ACC112 (cell line): ENCODE measurements around the gene BIK.

Source experiments
- H2AFZ ChIP-seq: fragments of 200-600 bp; sonication (generic); one replicate; pipeline ENCODE4 v1.6.0; 2017; ENCODE audit warnings: antibody characterized with exemption, low read length; ENCODE audit not compliant: unreplicated experiment
- H3K27ac ChIP-seq: fragments of 200-600 bp; sonication (generic); 2 replicates; pipeline ENCODE4 v1.5.1; 2014; ENCODE audit warnings: low read depth, mild to moderate bottlenecking, antibody characterized with exemption, low read length, moderate library complexity
- H3K27me3 ChIP-seq: fragments of 200-600 bp; sonication (generic); 2 replicates; pipeline ENCODE4 v1.6.1; 2014; ENCODE audit warnings: mild to moderate bottlenecking, antibody characterized with exemption, low read length, moderate library complexity, mixed read lengths; ENCODE audit not compliant: insufficient read depth
- H3K36me3 ChIP-seq: fragments of 200-600 bp; sonication (generic); 2 replicates; pipeline ENCODE4 v1.6.1; 2016; ENCODE audit warnings: mild to moderate bottlenecking, antibody characterized with exemption, low read length, moderate library complexity, mixed read lengths; ENCODE audit not compliant: insufficient read depth
- H3K4me1 ChIP-seq: fragments of 200-600 bp; sonication (generic); one replicate; pipeline ENCODE4 v1.6.1; 2016; ENCODE audit warnings: low read length, mixed read lengths; ENCODE audit not compliant: insufficient read depth, unreplicated experiment, control insufficient read depth
- H3K4me3 ChIP-seq: fragments of 200-600 bp; sonication (generic); 2 replicates; pipeline ENCODE4 v1.5.1; 2014; ENCODE audit warnings: mild to moderate bottlenecking, low read depth, low read length
- H3K79me2 ChIP-seq: fragments of 200-600 bp; sonication (generic); one replicate; pipeline ENCODE4 v1.6.0; 2016; ENCODE audit warnings: low read length; ENCODE audit not compliant: control insufficient read depth, unreplicated experiment, insufficient read depth

Gene BIK

GRCh38 chr22:43162412-43163150, 52.0 kb downstream of the BIK start:
- no peak overlapping the region for H2AFZ ChIP-seq
- no peaks in the 10 kb centered on the region for H3K36me3 ChIP-seq
- no peak overlapping the region for H3K27ac ChIP-seq
- H3K27me3 ChIP-seq = no peaks in the 10 kb centered on the region
- peaks cover 14% of the 10 kb centered on the region for H3K79me2 ChIP-seq
- H3K4me1 ChIP-seq = no peaks in the 10 kb centered on the region
- H3K4me3 ChIP-seq = no peak overlapping the region

DNA sequence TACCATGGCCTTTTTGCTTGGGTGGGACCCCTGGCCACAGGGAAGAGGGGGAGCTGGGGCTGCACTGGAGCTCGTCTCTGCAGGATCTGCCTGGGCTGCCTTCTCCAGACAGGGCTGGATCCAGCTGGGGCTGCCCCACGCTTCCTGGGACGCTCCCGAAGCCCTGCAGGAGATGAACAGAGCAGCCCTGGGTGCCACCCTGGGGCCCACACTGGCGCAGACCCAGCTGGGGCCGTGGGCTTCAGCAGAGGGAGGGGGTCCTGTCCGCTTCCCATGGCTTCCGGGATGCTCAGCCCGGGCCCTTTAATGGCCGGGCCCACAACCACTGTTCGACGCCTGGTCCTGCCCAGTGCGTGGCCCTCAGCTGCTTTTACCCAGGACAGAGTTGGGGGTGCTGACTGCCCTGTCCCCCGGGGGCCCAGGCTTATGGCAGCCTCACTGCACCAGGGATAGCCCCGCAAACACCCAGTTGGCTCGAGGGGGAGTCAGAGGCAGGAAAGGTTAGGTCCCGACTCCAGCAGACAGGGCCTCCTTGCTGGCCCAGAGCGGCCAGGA, 52.8 kb downstream of the BIK start:
- Histone ChIP-seq H3K4me3 (no peak overlapping the region), H3K36me3 (no peaks in the 10 kb centered on the region), H2AFZ (no peak overlapping the region), H3K27me3 (no peaks in the 10 kb centered on the region), H3K27ac (no peak overlapping the region), H3K79me2 (peaks cover 7% of the 10 kb centered on the region), H3K4me1 (no peaks in the 10 kb centered on the region)

DNA sequence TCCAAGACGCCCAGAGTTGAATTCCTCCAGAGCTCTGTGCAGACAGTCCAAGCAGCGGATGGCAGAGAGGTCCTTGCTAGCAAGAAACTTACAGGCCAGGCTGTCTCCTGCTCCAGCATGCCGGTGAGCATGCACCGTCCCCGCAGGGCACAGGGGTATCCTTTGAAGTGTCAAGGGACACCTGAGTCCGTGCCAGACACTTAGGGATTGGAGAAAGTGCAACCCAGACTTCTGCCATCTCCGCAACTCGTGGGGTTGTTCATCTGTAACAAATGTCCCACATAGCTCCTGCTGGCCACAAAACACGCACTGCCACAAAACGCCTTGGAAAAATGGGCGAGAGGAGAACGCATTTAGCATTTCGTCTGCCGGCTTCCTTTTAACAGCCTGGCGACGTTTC, 54.1 kb downstream of the BIK start:
- H3K36me3 ChIP-seq = no peaks in the 10 kb centered on the region
- H2AFZ ChIP-seq = no peak overlapping the region
- no peaks in the 10 kb centered on the region for H3K27me3 ChIP-seq
- H3K4me1 ChIP-seq = no peaks in the 10 kb centered on the region
- H3K79me2 ChIP-seq = no peaks in the 10 kb centered on the region
- no peak overlapping the region for H3K4me3 ChIP-seq
- H3K27ac ChIP-seq = no peak overlapping the region

- Histone ChIP-seq H3K36me3 (no peaks in the 10 kb centered on the region), H3K27me3 (no peaks in the 10 kb centered on the region), H3K4me1 (no peaks in the 10 kb centered on the region), H3K27ac (no peak overlapping the region), H3K4me3 (no peak overlapping the region), H2AFZ (no peak overlapping the region), H3K79me2 (no peaks in the 10 kb centered on the region)
Observed at GRCh38 chr22:43166132-43166930, 55.8 kb downstream of the BIK start.

GRCh38 chr22:43167001-43167589, 56.5 kb downstream of the BIK start:
- Histone ChIP-seq H3K27me3 (no peaks in the 10 kb centered on the region), H3K36me3 (no peaks in the 10 kb centered on the region), H2AFZ (no peak overlapping the region), H3K27ac (no peak overlapping the region), H3K79me2 (no peaks in the 10 kb centered on the region), H3K4me3 (no peak overlapping the region), H3K4me1 (no peaks in the 10 kb centered on the region)

GRCh38 chr22:43168471-43169309, 58.1 kb downstream of the BIK start:
- no peak overlapping the region for H3K27ac ChIP-seq
- no peaks in the 10 kb centered on the region for H3K27me3 ChIP-seq
- no peaks in the 10 kb centered on the region for H3K79me2 ChIP-seq
- no peaks in the 10 kb centered on the region for H3K36me3 ChIP-seq
- H3K4me1 ChIP-seq = no peaks in the 10 kb centered on the region
- H3K4me3 ChIP-seq = no peak overlapping the region
- H2AFZ ChIP-seq = no peak overlapping the region

DNA sequence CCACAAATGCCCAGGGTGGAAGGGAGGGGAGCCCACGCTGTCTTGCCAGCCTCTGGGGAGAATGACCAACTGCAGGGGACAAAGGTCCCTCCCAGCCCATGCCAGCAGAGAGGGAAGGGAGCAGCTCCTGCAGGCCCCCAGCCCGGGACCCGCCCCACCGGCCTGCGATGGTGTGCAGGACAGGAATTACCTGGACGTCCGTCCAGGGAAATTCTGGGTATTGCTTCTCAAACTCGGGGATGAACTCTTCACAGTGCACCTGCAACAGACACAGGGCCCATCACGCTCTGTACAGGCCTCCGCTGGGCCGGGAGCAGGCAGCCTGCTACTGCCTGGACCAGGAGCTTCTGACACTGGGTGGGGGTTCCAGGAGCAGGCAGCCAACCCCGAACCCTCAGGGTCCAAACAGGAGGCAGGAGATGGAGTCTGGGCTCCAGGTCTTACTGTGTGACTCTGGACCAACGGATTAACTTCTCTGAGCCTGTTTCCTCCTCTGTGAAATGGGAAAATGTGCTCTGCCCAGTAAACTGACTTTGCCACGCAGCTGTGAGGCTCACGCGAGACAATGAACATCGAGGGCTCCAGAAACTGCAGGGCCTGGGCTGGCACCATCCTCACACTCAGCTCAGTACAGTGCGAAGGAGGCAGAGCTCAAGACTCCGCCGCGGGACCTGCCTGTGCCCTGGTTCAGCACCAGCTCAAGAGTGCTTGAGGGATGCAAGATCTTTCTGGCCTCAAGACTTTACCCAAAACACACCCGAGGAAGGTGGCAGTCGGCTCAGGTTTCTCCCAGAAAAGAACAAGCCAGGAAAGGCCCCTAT, 59.0 kb downstream of the BIK start:
- H3K36me3 ChIP-seq = no peaks in the 10 kb centered on the region
- H3K27me3 ChIP-seq = no peaks in the 10 kb centered on the region
- H3K79me2 ChIP-seq = no peaks in the 10 kb centered on the region
- no peak overlapping the region for H3K4me3 ChIP-seq
- no peak overlapping the region for H3K27ac ChIP-seq
- no peaks in the 10 kb centered on the region for H3K4me1 ChIP-seq
- no peak overlapping the region for H2AFZ ChIP-seq

DNA sequence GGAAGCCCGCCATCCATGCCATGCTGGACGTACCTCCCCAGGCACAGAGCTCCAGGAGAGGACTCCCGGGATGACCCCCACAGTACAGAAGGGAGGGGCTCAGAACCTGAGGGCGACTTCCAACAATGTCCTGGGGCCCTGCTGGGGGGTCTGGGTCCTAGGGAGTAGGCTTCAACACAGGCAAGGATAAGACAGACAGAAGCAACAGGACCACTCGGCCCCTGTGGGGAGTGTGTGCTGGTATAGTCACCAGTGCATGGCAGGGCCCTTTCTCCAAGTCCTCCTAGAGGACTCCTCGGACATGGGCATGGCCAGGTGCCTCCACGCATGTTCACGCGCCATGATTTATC, 59.6 kb downstream of the BIK start:
- Histone ChIP-seq H3K4me3 (no peak overlapping the region), H2AFZ (no peak overlapping the region), H3K79me2 (no peaks in the 10 kb centered on the region), H3K36me3 (no peaks in the 10 kb centered on the region), H3K4me1 (no peaks in the 10 kb centered on the region), H3K27me3 (no peaks in the 10 kb centered on the region), H3K27ac (no peak overlapping the region)

DNA sequence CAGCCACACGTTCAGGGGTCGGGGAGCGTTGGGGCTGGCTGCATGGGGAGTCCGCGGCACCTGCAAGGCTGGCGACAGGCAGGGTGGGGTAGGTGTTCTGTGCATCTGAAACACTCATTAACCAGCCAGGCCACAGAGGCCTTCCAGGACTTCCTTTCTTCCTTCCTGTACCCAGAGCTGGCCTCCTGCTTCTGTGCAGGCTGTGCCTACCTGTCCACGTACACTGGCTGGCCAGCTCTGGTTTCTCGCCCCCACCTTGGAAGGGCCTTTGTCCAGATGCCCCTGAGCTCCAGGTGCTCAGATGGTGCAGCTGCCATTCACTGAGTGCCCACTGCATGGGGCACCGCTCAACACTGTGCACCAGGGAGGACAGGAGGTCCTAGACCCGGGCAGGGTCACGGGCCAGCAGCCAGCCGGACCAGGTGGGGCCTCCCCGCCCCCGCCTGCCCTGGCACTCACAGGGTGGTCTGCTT, 60.5 kb downstream of the BIK start:
- no peak overlapping the region for H3K4me3 ChIP-seq
- no peak overlapping the region for H2AFZ ChIP-seq
- no peaks in the 10 kb centered on the region for H3K4me1 ChIP-seq
- H3K27ac ChIP-seq = no peak overlapping the region
- H3K79me2 ChIP-seq = no peaks in the 10 kb centered on the region
- no peaks in the 10 kb centered on the region for H3K36me3 ChIP-seq
- no peaks in the 10 kb centered on the region for H3K27me3 ChIP-seq
